DMS114 treated with DMSO at 0.1 percent for 48 hours (cell line): Measurements from ENCODE around the gene OR6Q1.
"Not testable (repeated sequence)": the region's sequence is repeated elsewhere in the genome, so short reads cannot be mapped to it uniquely, and the experiment has no call there.

Experiments used
- DNase-seq: peaks from one replicate; lab custom pipeline; 2025; ENCODE audit not compliant: unreplicated experiment; lab: John Stamatoyannopoulos, UW

Gene OR6Q1

GRCh38 chr11:58030653-58031052 lies at the start of gene OR6Q1:
Gene OR6Q1 (plus strand): TSS chr11:58030953. CDS start chr11:58030953, 0 bp downstream.
- DNase-seq: no peak

- DNase-seq: no peak
Observed at GRCh38 chr11:57981536-57981935, 49.2 kb upstream of the OR6Q1 start.

DNA sequence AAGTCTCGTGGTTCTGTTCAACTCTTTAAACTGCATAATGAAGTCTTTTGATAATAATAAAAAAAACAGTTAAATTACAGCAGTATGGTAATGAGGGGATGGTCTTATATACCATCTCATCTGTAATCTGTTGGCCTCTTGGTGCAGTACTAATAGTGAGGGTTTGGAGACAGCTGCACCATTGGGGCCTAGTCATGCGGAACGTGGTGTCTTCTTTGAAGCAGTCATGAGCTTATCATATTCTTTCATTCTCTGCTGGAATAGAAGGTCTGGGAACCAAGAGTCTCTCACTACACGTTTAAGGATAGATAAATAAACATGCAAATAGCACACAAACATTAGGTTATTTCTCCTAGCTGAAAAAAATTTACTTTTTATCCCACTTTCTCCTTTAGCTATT lies 48.0 kb upstream of the OR6Q1 start:
- DNase-seq: no peak

- DNase-seq: no peak
Observed at GRCh38 chr11:57983191-57983590, 47.6 kb upstream of the OR6Q1 start.

- not testable (repeated sequence) for DNase-seq
Observed at GRCh38 chr11:57999523-57999922, 31.2 kb upstream of the OR6Q1 start.

DNA sequence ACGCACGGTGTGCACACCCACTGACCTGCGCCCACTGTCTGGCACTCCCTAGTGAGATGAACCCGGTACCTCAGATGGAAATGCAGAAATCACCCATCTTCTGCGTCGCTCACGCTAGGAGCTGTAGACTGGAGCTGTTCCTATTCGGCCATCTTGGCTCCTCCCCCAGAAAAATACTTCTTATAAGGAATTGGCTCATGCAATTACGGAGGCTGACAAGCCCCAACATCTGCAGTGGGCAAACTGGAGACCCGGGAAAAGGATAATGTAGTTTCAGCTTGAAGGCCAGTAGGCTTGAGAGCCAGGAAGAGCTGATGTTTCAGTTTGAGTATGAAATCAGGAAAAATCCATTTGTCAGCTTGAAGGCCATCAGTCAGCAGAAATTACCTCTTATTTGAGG lies 30.7 kb upstream of the OR6Q1 start:
- not testable (repeated sequence) for DNase-seq

- no peak for DNase-seq
Observed at GRCh38 chr11:58000699-58001098, 30.1 kb upstream of the OR6Q1 start.

DNA sequence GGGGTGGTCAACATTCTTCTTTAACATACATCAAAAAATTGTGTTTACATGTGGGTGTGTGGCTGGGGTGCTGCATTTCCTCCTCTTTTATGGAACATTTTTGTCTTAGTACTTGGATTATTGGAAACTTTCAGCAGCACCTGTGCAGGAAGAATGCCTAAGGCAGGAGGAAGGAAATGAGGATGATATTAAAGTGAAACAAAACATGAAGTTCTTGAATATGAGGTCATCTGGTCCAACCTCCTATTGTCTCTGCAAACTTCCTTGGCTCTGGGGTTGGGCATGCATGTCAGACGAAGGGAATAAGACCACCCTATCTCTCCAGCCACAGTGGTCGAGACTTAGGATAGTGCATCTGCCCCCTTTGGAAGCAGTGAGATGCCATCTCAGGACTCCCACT lies 27.7 kb upstream of the OR6Q1 start:
- DNase-seq: no peak

DNA sequence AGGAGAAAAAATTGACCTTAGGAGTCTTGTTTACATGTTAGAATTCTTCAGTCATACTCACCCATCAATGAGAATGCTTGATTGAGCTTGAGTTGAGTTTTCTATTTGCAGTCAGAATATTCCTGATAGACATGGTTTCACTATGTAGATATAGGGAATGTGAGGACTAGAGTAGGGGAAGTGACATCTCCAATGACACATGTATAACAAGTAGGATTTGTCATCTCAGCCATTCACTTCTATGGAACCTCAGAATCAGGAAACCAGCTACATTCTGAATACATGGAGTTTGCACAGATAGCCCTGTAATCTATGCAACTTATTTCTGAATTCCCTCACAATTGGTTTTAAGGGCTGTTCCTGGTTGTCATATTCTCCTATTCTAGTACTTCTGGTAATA lies 27.2 kb upstream of the OR6Q1 start:
- DNase-seq: no peak

DNA sequence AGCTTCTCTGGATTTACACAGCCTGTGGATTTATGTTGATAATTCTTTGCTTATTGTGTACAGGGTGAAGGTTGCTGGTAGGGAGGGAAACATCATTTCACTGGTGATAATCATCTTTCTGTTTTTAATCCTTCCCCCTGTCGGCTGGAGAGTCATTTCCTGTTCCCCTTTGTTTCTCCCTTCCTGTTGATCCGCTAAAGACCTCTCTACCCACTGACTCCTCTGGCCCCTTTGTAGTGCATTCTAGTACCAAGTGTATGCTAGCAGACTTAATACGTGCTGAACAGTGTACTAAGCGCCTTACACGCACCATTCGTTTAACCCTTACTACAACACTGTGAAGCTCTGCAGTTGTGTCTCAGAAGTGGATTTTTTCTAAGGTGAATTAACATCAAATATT lies 26.1 kb upstream of the OR6Q1 start:
- no peak for DNase-seq

GRCh38 chr11:58006940-58007339 lies 23.8 kb upstream of the OR6Q1 start:
- DNase-seq: no peak

DNA sequence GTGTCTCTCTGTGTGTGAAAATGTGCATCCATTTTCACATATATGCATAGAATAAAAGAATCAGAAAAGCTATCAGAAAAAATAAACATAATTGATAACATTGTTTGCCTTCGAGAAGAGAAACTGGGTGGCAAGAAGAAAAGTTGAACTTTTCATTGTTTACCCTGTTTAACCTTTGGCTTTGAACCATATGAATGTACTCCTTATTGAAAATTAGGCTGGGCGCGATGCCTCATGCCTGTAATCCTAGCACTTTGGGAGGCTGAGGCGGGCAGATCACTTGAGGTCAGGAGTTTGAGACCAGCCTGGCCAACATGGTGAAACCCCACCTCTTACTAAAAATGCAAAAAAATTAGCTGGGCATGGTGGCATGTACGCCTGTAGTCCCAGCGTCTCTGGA lies 19.0 kb upstream of the OR6Q1 start:
- DNase-seq: no peak

- no peak for DNase-seq
Observed at GRCh38 chr11:58023435-58023931, 7.3 kb upstream of the OR6Q1 start, which contains the start of gene OR9Q1. Gene OR9Q1 (plus strand): TSS chr11:58023881. CDS start chr11:58179445, 155,564 bp downstream.

- no peak for DNase-seq
Observed at GRCh38 chr11:58024601-58025091, 6.1 kb upstream of the OR6Q1 start.

DNA sequence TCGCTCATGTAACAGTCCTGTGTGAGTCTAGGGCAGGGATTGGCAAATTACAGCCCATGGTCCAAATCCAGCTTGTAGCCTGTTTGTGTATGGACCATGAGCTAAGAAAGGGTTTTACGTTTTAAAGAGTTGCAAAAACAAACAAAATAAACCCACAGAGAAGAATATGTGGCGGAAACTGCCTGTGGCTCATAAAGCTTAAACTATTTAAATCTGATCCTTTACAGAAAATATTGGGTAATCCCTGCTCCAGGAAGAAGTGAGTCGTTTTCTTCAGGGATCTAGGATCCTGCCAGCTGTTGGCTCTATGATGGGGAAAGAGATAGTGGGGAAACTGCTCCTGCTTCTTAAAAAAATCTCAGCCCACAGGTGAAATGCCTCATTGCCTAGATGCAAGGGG lies 3.4 kb upstream of the OR6Q1 start:
- DNase-seq: no peak

GRCh38 chr11:58028687-58029411 lies 1.9 kb upstream of the OR6Q1 start:
- DNase-seq: no peak

GRCh38 chr11:58034471-58034870 lies 3.7 kb downstream of the OR6Q1 start:
- no peak for DNase-seq

GRCh38 chr11:58039589-58039988 lies 8.8 kb downstream of the OR6Q1 start:
- no peak for DNase-seq

DNA sequence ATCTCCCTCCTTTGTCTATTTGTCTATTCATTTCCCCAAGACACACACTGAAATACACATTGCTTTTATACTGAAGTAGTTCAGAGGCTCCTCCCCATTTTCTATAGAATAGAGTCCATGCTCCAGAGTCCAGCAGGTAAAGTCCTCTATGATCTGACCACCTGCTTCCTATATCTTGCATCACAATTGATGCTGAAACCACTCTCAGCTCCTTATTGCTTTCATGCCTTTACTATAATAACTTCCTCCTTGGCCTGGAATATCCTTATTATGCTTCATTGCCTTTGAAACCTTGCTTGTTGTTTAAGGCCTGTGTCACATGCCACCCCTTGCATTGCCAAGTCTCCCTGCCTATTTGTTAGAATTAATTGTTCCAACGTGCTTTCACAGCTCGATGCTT lies 12.6 kb downstream of the OR6Q1 start:
- no peak for DNase-seq

DNA sequence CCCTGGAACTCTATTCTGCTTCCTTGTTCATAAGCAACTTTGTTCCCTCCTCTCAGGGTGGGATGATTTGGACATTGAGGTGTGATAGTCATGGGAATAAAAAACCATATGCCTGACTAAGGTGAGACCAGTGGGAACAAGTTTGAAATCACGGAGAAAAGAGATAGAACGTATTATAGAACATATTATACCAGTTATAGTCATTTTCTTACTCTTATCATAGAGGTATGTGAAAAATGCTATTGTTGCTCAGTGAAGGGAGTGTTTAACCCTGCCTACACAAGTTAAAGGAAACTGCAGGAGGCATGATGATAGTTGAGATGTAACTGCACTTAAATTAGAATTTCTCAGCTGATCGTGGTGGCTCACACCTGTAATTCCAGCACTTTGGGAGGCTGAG lies 15.5 kb downstream of the OR6Q1 start:
- DNase-seq: no peak

DNA sequence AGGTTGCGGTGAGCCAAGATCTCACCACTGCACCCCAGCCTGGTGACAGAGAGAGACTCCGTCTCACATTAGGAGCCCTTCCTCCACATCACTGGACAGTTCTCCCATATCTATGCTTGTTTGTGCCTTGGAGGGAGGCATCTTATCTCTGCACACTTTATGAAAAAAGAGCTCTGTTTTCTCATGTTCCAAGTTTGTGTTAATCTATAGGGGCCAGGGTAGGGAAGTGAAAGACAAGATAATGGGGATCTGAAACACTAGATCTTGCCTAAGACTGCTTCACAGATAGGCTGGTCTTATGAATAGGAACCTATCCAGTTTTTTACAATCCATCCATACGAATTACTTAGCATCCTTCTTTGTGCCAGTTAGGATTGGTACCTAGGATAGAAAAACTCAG lies 17.1 kb downstream of the OR6Q1 start:
- no peak for DNase-seq

GRCh38 chr11:58055806-58056401 lies 25.2 kb downstream of the OR6Q1 start:
- DNase-seq: no peak
